ENCODE measurements around the gene MOK.
A peak's percentile ranks its signal among the peaks of the same experiment; 100 is the strongest.

The MOK gene

DNA sequence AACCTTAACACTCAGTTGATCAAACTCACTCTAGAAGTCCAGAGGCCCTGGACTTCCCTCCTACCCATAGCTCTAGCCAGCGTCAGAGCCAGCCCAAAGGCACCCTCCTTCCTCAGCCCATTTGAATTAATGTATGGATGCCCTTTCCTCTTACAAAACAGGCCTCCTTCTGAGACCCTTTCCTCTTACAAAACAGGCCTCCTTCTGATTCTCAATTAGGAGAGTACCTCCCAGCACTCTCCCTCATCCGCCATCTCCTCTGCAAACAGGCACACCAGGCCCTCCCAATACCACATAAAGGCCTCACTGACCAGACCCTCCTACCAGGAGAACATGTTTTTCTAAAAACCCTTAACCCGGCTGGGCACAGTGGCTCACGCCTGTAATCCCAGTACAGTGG is 65.7 kb downstream of the MOK start:
- peaks cover 4% of the 10 kb centered on the region for H3K4me1 ChIP-seq
- H3K36me3 ChIP-seq (replicated peaks) = no peaks in the 10 kb centered on the region
- no peaks in the 10 kb centered on the region for H3K9me3 ChIP-seq
- no peak overlapping the region for H3K4me3 ChIP-seq
- no peaks in the 10 kb centered on the region for H3K27me3 ChIP-seq (ENCODE audit: low read depth)
- no peak for DNase-seq (ENCODE audit: low spot score in 2 of 2)
- in situ Hi-C loops (cut with MboI; ENCODE audit: low sequenced_read_pairs) = loop anchor here (5.0 to 10.0 kb wide), 2 partner anchors 73 to 276 kb away; no protein-coding TSS in a partner anchor

DNA sequence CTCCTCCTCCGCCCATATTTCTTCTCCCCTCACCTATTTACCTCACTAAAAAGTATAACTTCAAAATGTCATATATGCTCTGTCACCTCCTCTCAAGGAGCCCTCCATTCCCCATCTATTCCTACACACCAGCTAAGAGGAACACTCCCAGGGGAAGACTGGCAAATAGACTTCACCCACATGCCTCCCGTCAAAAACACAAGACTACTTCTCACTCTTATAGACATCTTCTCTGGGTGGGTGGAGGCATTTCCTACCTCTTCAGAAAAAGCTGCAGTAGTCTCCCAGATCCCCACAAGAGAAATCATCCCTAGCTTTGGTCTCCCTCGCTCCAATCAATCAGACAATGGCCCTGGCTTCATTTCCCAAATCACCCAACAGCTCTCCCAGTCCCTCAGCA is 66.2 kb downstream of the MOK start:
- no peak for DNase-seq (ENCODE audit: low spot score in 2 of 2)
- H3K9me3 ChIP-seq = no peaks in the 10 kb centered on the region
- H3K36me3 ChIP-seq (replicated peaks) = no peaks in the 10 kb centered on the region
- in situ Hi-C loops (cut with MboI; ENCODE audit: low sequenced_read_pairs) = loop anchor here (5.0 to 10.0 kb wide), 2 partner anchors 74 to 276 kb away; no protein-coding TSS in a partner anchor
- no peak overlapping the region for H3K4me3 ChIP-seq
- H3K4me1 ChIP-seq = peaks cover 4% of the 10 kb centered on the region
- no peaks in the 10 kb centered on the region for H3K27me3 ChIP-seq (ENCODE audit: low read depth)

GRCh38 chr14:102238131-102238530 is 66.8 kb downstream of the MOK start:
- no peak for DNase-seq (ENCODE audit: low spot score in 2 of 2)
- no peaks in the 10 kb centered on the region for H3K36me3 ChIP-seq (replicated peaks)
- no peaks in the 10 kb centered on the region for H3K9me3 ChIP-seq
- in situ Hi-C loops (cut with MboI; ENCODE audit: low sequenced_read_pairs) = loop anchor here (5.0 to 10.0 kb wide), 2 partner anchors 74 to 277 kb away; no protein-coding TSS in a partner anchor
- H3K4me3 ChIP-seq = no peak overlapping the region
- no peaks in the 10 kb centered on the region for H3K27me3 ChIP-seq (ENCODE audit: low read depth)
- peaks cover 4% of the 10 kb centered on the region for H3K4me1 ChIP-seq

GRCh38 chr14:102236026-102236425 is 68.9 kb downstream of the MOK start:
- Histone ChIP-seq H3K36me3 (replicated peaks) (no peaks in the 10 kb centered on the region), H3K4me3 (no peak overlapping the region), H3K9me3 (no peaks in the 10 kb centered on the region), H3K27me3 (ENCODE audit: low read depth) (no peaks in the 10 kb centered on the region), H3K4me1 (peaks cover 4% of the 10 kb centered on the region)
- no peak for DNase-seq (ENCODE audit: low spot score in 2 of 2)
- in situ Hi-C loops (cut with MboI; ENCODE audit: low sequenced_read_pairs) = loop anchor here (5.0 to 10.0 kb wide), 2 partner anchors 76 to 279 kb away; no protein-coding TSS in a partner anchor

DNA sequence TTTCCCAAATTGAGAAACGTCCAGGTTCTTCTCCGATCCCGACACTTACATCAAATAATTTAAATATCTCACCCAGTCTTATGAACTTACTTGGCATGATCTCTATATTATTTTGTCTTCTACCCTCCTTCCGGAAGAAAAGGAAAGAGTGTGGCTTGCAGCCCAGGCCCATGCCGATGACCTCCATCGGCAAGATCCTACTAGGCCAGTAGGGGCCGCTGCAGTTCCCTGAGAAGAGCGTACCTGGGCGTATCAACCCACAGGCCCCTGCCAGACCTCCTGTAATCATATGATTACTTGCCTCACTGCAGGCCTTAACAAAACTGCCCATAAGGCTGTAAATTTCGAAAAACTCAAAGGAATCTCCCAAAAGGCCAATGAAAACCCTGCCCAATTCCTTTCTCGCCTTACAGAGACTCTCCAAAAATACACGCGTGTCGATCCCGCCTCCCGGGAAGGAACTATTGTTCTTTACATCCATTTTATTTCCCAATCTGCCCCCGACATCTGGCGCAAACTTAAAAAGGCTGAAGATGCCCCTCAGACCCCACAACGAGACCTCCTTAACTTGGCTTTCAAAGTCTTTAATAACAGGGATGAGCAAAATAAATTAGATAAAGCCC is 69.6 kb downstream of the MOK start:
- in situ Hi-C loops (cut with MboI; ENCODE audit: low sequenced_read_pairs) = loop anchor here (5.0 to 10.0 kb wide), 2 partner anchors 77 to 279 kb away; no protein-coding TSS in a partner anchor
- Histone ChIP-seq H3K4me1 (no peaks in the 10 kb centered on the region), H3K4me3 (no peak overlapping the region), H3K27me3 (ENCODE audit: low read depth) (no peaks in the 10 kb centered on the region), H3K9me3 (no peaks in the 10 kb centered on the region), H3K36me3 (replicated peaks) (no peaks in the 10 kb centered on the region)
- DNase-seq (ENCODE audit: low spot score in 2 of 2) = peak; percentile 76 to 91

- Histone ChIP-seq H3K4me3 (no peak overlapping the region), H3K36me3 (replicated peaks) (no peaks in the 10 kb centered on the region), H3K27me3 (ENCODE audit: low read depth) (no peaks in the 10 kb centered on the region), H3K9me3 (no peaks in the 10 kb centered on the region), H3K4me1 (no peaks in the 10 kb centered on the region)
- DNase-seq (ENCODE audit: low spot score in 2 of 2) = no peak
- in situ Hi-C loops (cut with MboI; ENCODE audit: low sequenced_read_pairs) = loop anchor here (5.0 to 10.0 kb wide), 2 partner anchors 78 to 280 kb away; no protein-coding TSS in a partner anchor
These were observed 70.4 kb downstream of the MOK start for GRCh38 chr14:102234331-102235264.

DNA sequence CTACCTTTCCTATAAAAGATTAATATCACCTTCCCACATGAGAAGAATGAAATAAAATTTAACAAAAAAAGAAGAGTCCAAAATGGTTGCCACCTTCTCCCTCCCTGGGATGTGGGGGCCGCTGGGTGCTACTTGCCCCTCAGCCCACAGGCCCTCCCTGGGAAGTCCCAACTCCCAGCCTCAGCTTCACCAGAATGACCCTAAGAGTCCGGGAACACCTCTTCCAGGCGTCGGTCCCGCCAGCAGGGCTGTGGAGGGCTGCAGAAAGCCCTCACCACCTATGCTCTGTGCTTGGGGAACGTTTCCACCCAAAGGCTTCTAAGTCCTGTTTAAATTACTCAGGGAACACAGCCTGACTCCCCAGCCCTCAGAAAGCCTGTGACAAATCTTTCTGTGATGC is 71.9 kb downstream of the MOK start:
- Histone ChIP-seq H3K9me3 (no peaks in the 10 kb centered on the region), H3K27me3 (ENCODE audit: low read depth) (no peaks in the 10 kb centered on the region), H3K36me3 (replicated peaks) (no peaks in the 10 kb centered on the region), H3K4me1 (no peaks in the 10 kb centered on the region), H3K4me3 (no peak overlapping the region)
- in situ Hi-C loops (cut with MboI; ENCODE audit: low sequenced_read_pairs) = loop anchor here (10.0 kb wide), 1 partner anchor 282 kb away; no protein-coding TSS in a partner anchor
- DNase-seq (ENCODE audit: low spot score in 2 of 2) = no peak

DNA sequence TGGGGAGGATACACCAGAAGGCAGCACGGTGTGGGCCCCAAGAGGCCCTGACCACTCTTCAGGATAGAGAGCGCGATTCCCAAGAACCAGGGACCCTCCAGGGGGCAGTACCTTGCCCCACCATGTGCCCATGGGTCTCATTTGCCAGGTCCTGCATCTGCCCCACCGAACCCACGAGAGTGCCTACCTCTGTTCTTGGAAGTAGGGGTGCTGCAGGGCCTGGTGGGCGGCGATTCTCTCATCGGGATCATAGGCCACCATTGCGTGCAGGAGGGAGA is 72.7 kb downstream of the MOK start:
- Histone ChIP-seq H3K27me3 (ENCODE audit: low read depth) (no peaks in the 10 kb centered on the region), H3K36me3 (replicated peaks) (no peaks in the 10 kb centered on the region), H3K9me3 (no peaks in the 10 kb centered on the region), H3K4me3 (no peak overlapping the region), H3K4me1 (no peaks in the 10 kb centered on the region)
- DNase-seq (ENCODE audit: low spot score in 2 of 2) = no peak
- in situ Hi-C loops (cut with MboI; ENCODE audit: low sequenced_read_pairs) = loop anchor here (10.0 kb wide), 1 partner anchor 283 kb away; no protein-coding TSS in a partner anchor

DNA sequence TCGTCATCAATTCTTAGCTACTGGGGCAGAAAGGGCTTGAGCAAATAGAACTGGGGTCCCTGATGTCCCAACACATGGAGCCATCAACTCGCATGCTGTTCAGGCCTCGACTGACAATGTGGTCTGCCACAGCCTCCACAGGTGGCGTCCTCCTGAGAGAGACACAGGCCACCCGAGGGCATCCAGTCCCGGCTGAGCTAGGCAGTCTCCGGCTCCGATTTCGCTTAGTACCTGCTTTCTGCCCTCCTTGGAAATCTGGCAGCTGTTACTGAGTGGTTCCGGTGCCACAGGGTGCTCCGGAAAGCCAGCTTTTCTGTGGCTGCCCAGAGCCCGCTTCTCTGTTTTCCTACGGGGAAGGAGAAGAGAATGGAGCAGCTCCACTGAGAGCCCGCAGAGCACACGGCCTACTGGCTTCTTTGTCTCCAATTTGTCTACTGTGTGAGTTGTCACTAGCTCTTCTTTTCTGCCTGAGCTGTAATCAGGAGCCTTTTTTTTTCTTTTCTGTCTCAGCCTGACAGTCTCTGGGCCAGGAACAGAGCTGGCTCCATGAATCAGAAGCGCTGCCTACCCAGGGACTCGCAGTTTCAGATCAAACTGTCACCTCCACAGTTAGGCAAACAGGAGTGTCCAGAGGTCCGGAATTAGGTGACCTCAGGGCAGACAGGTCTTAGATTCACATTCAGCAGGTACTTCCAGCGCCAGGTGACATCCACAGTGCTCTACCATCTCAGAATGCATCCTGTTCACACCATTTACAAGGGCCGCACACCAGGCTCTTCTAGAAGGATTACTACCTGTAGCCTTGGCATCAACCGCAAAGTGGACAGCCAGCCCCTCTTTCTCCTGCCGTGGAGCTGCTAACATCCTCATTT is 73.3 kb downstream of the MOK start:
- no peak for DNase-seq (ENCODE audit: low spot score in 2 of 2)
- no peak overlapping the region for H3K4me3 ChIP-seq
- in situ Hi-C loops (cut with MboI; ENCODE audit: low sequenced_read_pairs) = loop anchor here (10.0 kb wide), 1 partner anchor 283 kb away; no protein-coding TSS in a partner anchor
- no peaks in the 10 kb centered on the region for H3K9me3 ChIP-seq
- H3K36me3 ChIP-seq (replicated peaks) = no peaks in the 10 kb centered on the region
- no peaks in the 10 kb centered on the region for H3K27me3 ChIP-seq (ENCODE audit: low read depth)
- no peaks in the 10 kb centered on the region for H3K4me1 ChIP-seq

GRCh38 chr14:102230481-102231210 is 74.3 kb downstream of the MOK start:
- in situ Hi-C loops (cut with MboI; ENCODE audit: low sequenced_read_pairs) = loop anchor here (10.0 kb wide), 1 partner anchor 284 kb away; no protein-coding TSS in a partner anchor
- H3K27me3 ChIP-seq (ENCODE audit: low read depth) = no peaks in the 10 kb centered on the region
- H3K9me3 ChIP-seq = no peaks in the 10 kb centered on the region
- no peaks in the 10 kb centered on the region for H3K4me1 ChIP-seq
- no peaks in the 10 kb centered on the region for H3K36me3 ChIP-seq (replicated peaks)
- H3K4me3 ChIP-seq = no peak overlapping the region
- no peak for DNase-seq (ENCODE audit: low spot score in 2 of 2)

DNA sequence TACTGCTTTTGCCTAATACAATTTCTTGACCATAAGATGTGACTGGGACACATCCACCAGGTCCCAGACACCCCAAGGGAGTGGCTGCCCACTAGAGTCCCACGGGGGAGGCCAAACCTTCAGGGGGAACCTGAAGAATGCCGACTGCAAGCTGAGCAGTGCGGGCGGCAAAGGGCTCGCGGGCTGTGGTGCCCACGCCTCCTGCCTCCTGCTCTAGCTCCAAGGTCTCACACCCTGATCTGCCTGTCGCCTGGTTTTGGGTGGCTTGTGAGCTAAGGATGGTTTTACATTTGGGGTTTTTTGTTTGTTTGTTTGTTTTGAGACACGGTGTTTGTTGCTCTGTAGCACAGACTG is 75.2 kb downstream of the MOK start:
- in situ Hi-C loops (cut with MboI; ENCODE audit: low sequenced_read_pairs) = loop anchor here (10.0 kb wide), 1 partner anchor 285 kb away; no protein-coding TSS in a partner anchor
- Histone ChIP-seq H3K9me3 (no peaks in the 10 kb centered on the region), H3K4me3 (no peak overlapping the region), H3K27me3 (ENCODE audit: low read depth) (no peaks in the 10 kb centered on the region), H3K36me3 (replicated peaks) (no peaks in the 10 kb centered on the region), H3K4me1 (no peaks in the 10 kb centered on the region)
- DNase-seq (ENCODE audit: low spot score in 2 of 2) = no peak

DNA sequence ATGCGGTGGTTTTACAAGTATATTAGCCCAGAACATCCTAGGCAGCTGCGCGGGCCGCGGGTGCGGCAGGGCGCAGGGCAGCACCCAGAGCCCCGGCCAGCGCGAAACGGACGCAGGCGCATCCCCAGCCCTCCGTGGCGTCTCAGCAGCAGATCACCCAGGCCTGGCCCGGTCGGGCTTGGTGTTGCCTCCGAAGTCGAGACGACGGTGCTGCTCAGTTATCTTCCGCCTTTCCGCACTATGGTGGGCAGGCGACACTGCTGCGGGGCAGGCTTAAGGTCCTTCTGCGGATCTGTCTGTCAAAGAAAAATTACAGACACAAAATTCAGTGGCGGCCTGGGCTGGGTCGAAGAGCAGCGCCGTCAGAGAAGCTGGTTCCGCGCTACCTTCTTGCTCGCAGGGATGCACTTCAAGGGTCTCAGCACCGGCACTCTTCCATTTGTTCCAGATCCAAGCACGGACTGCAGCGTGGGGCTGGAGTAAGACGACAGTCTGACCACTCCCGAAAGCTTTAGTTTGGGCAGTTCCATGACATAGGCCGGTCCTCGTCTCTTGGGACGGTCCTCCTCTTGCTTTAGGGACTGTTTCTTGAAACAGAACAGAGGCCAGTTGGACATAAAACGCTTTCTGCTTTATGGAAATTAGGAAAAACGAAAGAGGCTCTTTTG is 75.8 kb downstream of the MOK start:
- Histone ChIP-seq H3K4me3 (no peak overlapping the region), H3K4me1 (no peaks in the 10 kb centered on the region), H3K27me3 (ENCODE audit: low read depth) (no peaks in the 10 kb centered on the region), H3K9me3 (no peaks in the 10 kb centered on the region), H3K36me3 (replicated peaks) (no peaks in the 10 kb centered on the region)
- in situ Hi-C loops (cut with MboI; ENCODE audit: low sequenced_read_pairs) = no loop called here
- DNase-seq (ENCODE audit: low spot score in 2 of 2) = no peak

Measured in HAP-1 (cell line).